ENCODE data around the gene DNMT3A. TPM values are rescaled to one million over a fixed set of nuclear protein-coding genes. Genes with fewer than 3 reads are reported as not detected.
A peak's percentile ranks its signal among the peaks of the same experiment; 100 is the strongest.

DNMT3A gene
- total RNA-seq, 4 donors from 2014 or later: 8.0 to 18.0 (median 9.3) TPM

DNA sequence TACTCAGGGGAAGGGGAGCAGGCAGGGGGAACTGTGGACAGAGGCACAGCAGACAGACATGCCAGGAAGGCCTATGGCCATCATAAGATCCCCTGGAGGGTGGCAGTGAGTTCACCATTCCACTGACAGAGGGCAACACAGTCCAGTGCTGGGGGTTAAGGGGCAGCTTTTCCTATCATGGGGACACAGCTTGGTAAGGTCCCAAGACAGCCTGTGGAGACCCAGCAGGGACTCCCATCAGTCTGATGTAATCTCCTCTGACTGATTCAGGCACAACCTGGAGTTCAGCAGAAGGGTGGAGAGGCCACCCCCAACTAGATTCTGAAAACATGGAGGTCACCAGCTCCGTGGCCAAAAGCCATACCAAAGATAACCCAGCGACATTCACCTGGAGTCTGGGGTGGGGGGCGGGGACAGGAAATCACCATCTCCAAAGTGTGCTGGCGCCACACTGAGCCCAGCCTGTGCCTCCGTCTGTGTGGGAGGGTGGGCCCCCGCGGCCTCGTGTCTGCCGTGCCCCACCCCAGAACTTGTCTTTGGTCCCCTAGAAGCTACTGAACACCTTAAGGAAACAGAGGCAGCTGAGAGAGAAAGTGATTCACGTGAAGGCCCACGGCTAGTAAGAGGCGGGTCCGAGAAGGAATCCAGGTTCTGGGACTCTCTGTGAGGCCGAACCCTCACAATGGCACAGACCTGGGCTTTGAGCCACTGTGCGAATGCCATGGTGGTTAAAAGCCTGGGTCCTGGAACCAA lies 28.6 kb downstream of the DNMT3A start:
- no peak for TF ChIP-seq CTCF (IDR thresholded peaks at IDR 0.05)
- ATAC-seq (ENCODE audit: low FRiP score) (no peak), DNase-seq (ENCODE audit: low spot score) (no peak)

- peak; percentile 39 for ATAC-seq (ENCODE audit: low FRiP score)
- TF ChIP-seq CTCF (IDR thresholded peaks at IDR 0.05): no peak
- no peak for DNase-seq (ENCODE audit: low spot score)
Observed at GRCh38 chr2:25311865-25312575, 29.7 kb downstream of the DNMT3A start.

DNA sequence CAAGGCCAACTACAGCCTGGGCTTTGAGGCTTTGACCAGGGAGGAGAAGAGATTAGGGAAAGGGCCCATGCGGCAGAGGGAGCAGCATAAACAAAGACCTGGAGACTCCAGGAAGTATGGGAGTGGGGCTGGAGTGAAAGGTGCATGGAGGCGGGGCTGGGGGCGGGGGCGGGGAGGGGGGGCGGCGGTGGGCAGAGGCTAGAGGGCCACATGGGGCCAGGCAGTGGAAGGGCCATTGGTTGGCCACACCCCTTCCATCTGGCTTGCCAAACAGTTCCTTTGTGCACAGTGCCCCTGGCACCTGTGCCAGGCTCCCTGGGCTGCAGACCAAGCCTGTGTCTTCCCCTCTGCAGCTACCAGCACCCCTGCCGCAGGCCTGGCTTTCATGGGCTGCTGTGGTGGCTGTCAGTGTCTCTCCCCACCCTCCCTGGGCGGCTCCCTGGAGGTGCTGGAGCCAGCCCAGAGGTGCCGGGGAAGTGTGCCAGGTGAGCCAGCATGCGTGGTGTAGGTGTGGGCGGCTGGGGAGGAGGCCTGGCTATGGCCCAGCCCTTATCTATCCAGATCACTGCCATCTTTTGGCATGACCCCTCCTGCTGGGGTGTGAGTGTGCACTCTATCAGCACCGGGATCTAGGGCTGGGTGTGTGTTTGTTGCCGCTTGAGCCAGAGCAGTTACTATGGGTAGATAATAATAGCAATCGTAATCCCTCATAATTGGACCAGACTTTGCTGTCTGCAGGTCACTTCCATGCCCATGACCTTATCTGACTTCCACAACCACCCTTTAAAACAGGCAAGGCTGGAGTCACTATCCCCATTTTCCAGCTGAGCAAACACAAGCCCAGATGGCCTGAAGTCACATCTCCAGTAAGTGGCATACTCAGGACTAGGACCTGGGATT lies 30.5 kb downstream of the DNMT3A start:
- ATAC-seq (ENCODE audit: low FRiP score) (no peak), DNase-seq (ENCODE audit: low spot score) (no peak)
- TF ChIP-seq CTCF (IDR thresholded peaks at IDR 0.05): no peak

GRCh38 chr2:25310709-25310964 lies 31.1 kb downstream of the DNMT3A start:
- DNase-seq (ENCODE audit: low spot score) (no peak), ATAC-seq (ENCODE audit: low FRiP score) (no peak)
- no peak for TF ChIP-seq CTCF (IDR thresholded peaks at IDR 0.05)

DNA sequence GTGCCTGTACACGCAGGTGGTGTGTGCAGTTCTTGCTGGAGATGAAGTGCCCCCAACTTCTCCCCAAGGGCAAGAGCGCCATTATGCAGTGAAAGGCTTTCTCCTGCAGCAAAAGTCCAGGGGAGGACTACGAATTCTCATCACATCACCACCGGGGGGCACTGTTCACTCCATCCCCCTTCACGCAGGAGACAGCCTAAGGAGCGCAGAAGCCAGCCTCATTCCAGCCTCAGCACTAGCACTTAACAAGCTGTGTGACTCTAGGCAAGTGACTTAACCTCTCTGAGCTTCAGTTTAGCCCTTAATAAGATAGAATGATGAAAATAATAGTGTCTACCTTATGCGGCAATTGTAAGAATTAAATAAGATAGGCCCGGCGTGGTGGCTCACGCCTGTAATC lies 32.3 kb downstream of the DNMT3A start:
- ATAC-seq (ENCODE audit: low FRiP score) (no peak), DNase-seq (ENCODE audit: low spot score) (no peak)
- no peak for TF ChIP-seq CTCF (IDR thresholded peaks at IDR 0.05)

GRCh38 chr2:25308599-25308998 lies 33.1 kb downstream of the DNMT3A start:
- DNase-seq (ENCODE audit: low spot score): no peak
- no peak for TF ChIP-seq CTCF (IDR thresholded peaks at IDR 0.05)
- no peak for ATAC-seq (ENCODE audit: low FRiP score)
